Progenitor cell of endocrine pancreas (in vitro differentiated cells): Measurements from ENCODE around the gene ORAI2. TPM values are rescaled to one million over a fixed set of nuclear protein-coding genes. Genes with fewer than 3 reads are reported as not detected.

ENCODE experiments used
- DNase-seq: peaks from one replicate; pipeline ENCODE4 v3.0.0; 2021; ENCODE audit warnings: low spot score; ENCODE audit not compliant: unreplicated experiment
- H3K27ac Mint-ChIP-seq: 2 replicates; pipeline ENCODE4 v1.8.0; 2021; ENCODE audit warnings: mild to moderate bottlenecking, moderate library complexity, mixed read lengths
- H3K27me3 Mint-ChIP-seq: 2 replicates; pipeline ENCODE4 v1.8.0; 2021; ENCODE audit warnings: mixed read lengths
- H3K36me3 Mint-ChIP-seq: 2 replicates; pipeline ENCODE4 v1.8.0; 2022; ENCODE audit warnings: mixed read lengths; ENCODE audit not compliant: insufficient read depth
- H3K4me1 Mint-ChIP-seq: 2 replicates; pipeline ENCODE4 v1.8.0; 2021; ENCODE audit warnings: low read depth, mixed read lengths
- H3K4me3 Mint-ChIP-seq: 2 replicates; pipeline ENCODE4 v1.8.0; 2021; ENCODE audit warnings: low read depth, mild to moderate bottlenecking, moderate library complexity, mixed read lengths
- H3K9me3 Mint-ChIP-seq: 2 replicates; pipeline ENCODE4 v1.8.0; 2021; ENCODE audit warnings: low read depth, mixed read lengths
- CTCF ChIP-seq: fragments of 200-600 bp; sonication (generic); IDR thresholded peaks from one replicate; pipeline ENCODE4 v1.5.0; 2021; ENCODE audit warnings: antibody characterized with exemption, mild to moderate bottlenecking; ENCODE audit not compliant: unreplicated experiment
- total RNA-seq: library from RNA; stranded (reverse); gene quantifications from 2 replicates; pipeline ENCODE4 v1.2.1, GENCODE V29; 2021

Gene ORAI2
- total RNA-seq, 1 donor from 2014 or later, result 41.8 TPM

GRCh38 chr7:102409340-102409739 is 24.0 kb upstream of the ORAI2 start:
- Mint-ChIP-seq H3K27me3 (no peaks in the 10 kb centered on the region), H3K4me3 (no peak overlapping the region), H3K4me1 (no peaks in the 10 kb centered on the region), H3K27ac (no peak overlapping the region), H3K36me3 (peaks cover 61% of the 10 kb centered on the region), H3K9me3 (peaks cover 7% of the 10 kb centered on the region)
- no peak for TF ChIP-seq CTCF
- DNase-seq, result no peak

- no peak overlapping the region for H3K27ac Mint-ChIP-seq
- no peak for DNase-seq
- H3K4me3 Mint-ChIP-seq, result no peak overlapping the region
- peaks cover 57% of the 10 kb centered on the region for H3K36me3 Mint-ChIP-seq
- TF ChIP-seq CTCF, result no peak
- no peaks in the 10 kb centered on the region for H3K4me1 Mint-ChIP-seq
- H3K9me3 Mint-ChIP-seq, result peaks cover 7% of the 10 kb centered on the region
- H3K27me3 Mint-ChIP-seq, result no peaks in the 10 kb centered on the region
Observed at GRCh38 chr7:102410123-102410522, 23.3 kb upstream of the ORAI2 start.

- Mint-ChIP-seq H3K9me3 (peaks cover 7% of the 10 kb centered on the region), H3K4me3 (no peak overlapping the region), H3K4me1 (no peaks in the 10 kb centered on the region), H3K27ac (no peak overlapping the region), H3K27me3 (no peaks in the 10 kb centered on the region), H3K36me3 (peaks cover 57% of the 10 kb centered on the region)
- no peak for DNase-seq
- TF ChIP-seq CTCF, result no peak
Observed at GRCh38 chr7:102410918-102411317, 22.5 kb upstream of the ORAI2 start.

- no peak overlapping the region for H3K4me3 Mint-ChIP-seq
- DNase-seq, result no peak
- peak; percentile 42 for TF ChIP-seq CTCF
- peaks cover 58% of the 10 kb centered on the region for H3K36me3 Mint-ChIP-seq
- H3K9me3 Mint-ChIP-seq, result peaks cover 7% of the 10 kb centered on the region
- H3K27ac Mint-ChIP-seq, result no peak overlapping the region
- H3K4me1 Mint-ChIP-seq, result no peaks in the 10 kb centered on the region
- H3K27me3 Mint-ChIP-seq, result no peaks in the 10 kb centered on the region
Observed at GRCh38 chr7:102412548-102412947, 20.8 kb upstream of the ORAI2 start.

- DNase-seq, result no peak
- no peak for TF ChIP-seq CTCF
- H3K27me3 Mint-ChIP-seq, result no peaks in the 10 kb centered on the region
- no peaks in the 10 kb centered on the region for H3K4me1 Mint-ChIP-seq
- no peak overlapping the region for H3K27ac Mint-ChIP-seq
- H3K4me3 Mint-ChIP-seq, result no peak overlapping the region
- H3K36me3 Mint-ChIP-seq, result peaks cover 53% of the 10 kb centered on the region
- peaks cover 7% of the 10 kb centered on the region for H3K9me3 Mint-ChIP-seq
Observed at GRCh38 chr7:102413091-102413490, 20.3 kb upstream of the ORAI2 start.
